ENCODE results near the gene MYO7A. TPM values are rescaled to one million over a fixed set of nuclear protein-coding genes. Genes with fewer than 3 reads are reported as not detected.

The MYO7A gene
- polyA plus RNA-seq, 1 donor, result 4.0 TPM

DNA sequence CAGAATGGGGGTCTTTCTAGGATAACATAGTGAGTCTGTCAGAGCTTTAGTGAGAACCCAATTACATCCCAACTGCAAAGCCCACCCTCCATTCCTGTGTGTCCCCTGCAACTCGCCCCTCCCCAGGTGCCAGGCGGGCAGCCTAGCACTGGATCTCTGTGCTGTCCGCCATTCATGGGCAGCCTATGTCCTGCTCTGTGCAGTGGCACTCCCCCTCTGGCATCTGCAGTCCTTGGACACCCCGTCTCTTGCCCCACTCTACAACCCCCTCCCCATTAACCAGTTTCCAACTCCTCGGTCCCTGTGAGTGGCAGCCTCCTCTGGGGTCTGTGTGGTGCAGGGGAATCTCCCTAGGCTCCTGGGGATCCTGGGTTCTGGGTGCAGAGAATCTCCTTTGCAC is 37.0 kb downstream of the MYO7A start:
- no peak for DNase-seq (ENCODE audit: low read depth)

DNA sequence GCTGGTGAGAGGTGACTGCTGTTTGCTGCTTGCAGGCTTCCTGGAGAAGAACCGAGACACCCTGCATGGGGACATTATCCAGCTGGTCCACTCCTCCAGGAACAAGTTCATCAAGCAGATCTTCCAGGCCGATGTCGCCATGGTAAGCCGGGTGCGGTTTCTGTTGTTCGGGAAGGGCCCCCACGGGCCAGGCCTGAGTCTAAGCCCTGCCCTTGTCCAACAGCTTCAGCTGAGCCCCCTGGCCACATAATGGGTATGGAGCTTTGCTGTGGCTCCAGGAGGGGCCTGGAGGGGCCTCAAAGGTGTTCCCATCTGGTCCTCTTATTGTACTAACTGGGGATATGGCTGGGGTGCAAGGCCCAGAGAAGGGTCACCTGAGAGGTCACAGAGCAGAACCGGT is 38.0 kb downstream of the MYO7A start:
- DNase-seq (ENCODE audit: low read depth), result no peak

DNA sequence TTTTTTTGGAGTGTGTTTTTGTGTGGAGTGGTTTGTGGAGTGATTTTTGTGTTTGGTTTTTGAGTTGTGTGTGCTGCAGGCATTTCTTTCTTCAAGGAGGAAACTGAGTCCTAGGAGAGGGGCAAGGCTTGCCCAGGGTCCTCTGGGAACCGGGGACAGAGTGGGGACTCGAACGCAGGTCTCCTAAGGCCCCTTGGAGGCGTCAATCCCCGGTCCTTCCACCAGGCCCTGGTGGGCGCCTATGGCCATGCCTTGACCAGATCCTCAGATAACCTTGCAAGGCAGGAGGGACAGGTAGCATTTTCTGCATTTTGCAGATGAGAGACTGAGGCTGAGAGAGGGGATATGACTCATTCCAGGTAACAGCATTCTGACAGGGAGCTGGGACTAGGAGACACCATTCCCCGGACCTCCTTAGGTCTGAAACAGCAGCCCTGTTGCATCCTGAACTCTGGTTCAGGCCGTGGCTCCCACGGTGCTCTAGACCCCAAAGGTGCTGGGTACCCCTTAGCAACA is 39.1 kb downstream of the MYO7A start:
- no peak for DNase-seq (ENCODE audit: low read depth)

DNA sequence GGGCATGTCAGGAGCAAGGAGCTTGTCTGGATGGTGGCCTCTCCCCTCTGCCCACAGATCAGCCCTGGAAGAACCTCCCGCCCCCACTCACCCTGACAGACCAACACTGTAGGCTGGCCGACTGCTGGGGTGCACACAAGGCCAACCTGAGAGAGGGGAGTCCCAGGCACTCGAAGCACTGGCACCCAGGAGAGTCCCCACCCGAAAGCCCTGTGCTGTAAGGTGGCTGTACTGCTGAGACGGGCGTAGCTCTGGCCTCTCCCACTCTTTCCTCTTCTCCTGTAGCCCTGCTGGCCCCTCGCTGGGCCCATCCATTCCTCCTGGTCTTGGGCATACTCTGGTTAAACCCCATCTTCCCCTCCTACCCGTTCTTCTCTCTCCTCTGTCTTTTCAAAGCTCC is 39.7 kb downstream of the MYO7A start:
- no peak for DNase-seq (ENCODE audit: low read depth)

DNA sequence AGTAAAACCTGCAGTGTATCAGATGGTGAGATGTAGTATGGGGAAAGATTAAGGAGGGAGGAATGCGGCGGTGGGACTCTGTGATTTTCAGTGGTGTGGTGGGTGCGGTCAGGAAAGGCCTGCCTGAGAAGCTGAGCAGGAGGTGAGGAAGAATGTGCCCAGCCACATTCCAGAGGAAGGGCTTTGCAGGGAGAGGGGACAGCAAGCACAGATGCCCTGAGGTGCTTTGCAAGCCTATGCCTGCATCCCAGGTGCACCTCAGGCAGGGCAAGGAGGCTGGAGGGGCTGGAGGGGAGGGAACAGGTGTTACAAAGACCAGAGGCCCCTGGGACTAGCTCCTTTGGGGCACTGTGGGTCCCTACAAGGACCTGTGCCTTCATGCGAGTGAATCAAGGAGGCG is 42.1 kb downstream of the MYO7A start:
- DNase-seq (ENCODE audit: low read depth), result no peak

DNA sequence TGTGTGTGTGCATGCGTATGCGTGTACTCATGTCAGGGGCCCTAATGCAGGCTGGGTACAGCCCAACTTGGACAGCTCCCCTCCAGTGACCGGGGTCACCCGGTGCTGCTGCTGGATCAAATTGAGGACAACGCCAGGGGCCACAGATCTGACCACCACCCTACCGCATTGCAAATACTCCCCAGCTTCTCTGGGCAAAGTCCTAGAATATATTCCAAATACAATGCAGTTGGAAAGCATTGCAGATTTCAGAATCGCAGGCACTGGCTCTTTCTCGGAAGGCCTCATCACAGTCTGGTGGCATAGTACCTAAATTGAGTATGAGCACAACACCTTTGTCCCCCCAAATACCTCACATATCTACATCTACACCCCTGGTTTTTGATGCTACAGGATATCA is 43.2 kb downstream of the MYO7A start:
- DNase-seq (ENCODE audit: low read depth), result no peak

DNA sequence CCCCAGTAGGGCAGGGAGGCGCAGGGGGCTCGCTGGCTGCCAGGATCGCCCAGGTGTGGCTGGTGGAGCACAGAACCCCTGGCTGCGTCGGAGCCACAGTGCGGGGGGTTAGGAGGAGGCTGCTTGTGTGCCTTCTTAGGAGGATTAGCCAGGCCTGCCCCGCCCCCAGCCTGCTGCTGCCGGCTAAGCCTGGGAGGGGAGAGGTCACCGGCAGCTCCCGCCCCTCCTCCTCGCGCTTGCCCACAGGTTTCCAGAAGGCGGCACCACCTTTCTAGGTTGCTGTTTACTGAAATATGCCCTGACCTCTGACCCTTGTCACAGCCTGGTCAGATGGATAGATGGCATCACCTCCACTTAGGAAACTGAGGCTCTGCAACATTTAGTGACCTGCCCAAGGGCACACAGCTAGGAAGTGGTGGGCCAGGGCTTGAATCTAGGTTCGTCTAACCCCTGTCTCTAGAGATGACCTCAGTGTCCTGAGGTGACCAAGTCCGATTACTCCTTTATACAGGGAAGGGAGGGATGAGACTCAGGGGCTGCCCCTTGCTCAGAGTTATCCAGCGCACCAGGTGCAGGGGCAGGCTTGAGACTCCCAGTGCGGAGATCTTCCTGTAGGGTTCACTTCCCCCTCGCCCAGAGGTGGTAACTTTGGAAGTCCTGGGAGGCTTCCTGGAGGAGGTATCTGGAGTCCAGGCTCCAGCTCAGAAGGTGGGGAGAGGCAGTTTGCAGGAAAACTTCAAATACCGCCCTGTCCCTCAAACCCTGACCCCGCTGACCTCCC is 44.0 kb downstream of the MYO7A start:
- no peak for DNase-seq (ENCODE audit: low read depth)

DNA sequence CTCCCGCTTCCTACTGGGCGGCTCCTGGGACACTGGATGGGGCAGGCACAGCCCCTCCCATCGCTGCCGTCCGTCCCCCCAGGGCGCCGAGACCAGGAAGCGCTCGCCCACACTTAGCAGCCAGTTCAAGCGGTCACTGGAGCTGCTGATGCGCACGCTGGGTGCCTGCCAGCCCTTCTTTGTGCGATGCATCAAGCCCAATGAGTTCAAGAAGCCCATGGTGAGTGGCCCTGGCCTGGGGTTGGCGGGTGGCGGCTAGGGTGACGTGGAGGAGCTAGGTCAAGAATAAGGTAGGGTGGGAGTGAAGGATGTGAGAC is 44.6 kb downstream of the MYO7A start:
- DNase-seq (ENCODE audit: low read depth), result no peak

DNA sequence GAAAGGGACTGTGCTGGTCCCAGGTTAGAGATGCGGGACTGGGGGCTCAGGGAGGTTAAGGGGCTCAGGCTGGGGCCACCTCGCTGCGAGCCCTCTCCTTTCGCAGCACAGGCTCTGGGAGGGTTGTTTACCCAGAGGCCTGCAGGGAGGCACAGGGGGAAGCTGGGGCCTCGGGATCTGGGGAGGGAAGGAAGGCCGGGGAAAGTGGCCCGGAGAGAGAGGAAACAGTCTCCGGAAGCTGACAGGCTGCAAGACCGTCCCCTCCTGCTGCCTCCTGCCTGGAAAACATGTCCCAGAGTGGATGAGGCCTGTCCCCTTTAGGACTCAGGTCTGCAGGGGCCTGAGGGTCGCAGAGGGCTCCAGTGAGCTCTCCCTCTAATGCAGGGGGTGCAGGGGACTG is 45.4 kb downstream of the MYO7A start:
- no peak for DNase-seq (ENCODE audit: low read depth)

DNA sequence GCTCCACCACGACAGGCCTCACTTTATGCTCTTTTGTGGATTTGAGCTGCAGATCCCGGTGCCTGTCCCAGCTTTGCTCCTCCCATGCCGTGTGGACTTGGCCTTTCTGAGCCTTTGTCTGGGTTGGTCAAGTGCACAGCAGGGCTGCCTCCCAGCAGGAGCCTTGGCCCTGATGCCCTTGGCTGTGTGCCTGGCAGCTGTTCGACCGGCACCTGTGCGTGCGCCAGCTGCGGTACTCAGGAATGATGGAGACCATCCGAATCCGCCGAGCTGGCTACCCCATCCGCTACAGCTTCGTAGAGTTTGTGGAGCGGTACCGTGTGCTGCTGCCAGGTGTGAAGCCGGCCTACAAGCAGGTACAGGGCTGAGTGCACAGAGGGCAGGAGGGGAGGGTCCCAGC is 46.5 kb downstream of the MYO7A start:
- DNase-seq (ENCODE audit: low read depth), result no peak

DNA sequence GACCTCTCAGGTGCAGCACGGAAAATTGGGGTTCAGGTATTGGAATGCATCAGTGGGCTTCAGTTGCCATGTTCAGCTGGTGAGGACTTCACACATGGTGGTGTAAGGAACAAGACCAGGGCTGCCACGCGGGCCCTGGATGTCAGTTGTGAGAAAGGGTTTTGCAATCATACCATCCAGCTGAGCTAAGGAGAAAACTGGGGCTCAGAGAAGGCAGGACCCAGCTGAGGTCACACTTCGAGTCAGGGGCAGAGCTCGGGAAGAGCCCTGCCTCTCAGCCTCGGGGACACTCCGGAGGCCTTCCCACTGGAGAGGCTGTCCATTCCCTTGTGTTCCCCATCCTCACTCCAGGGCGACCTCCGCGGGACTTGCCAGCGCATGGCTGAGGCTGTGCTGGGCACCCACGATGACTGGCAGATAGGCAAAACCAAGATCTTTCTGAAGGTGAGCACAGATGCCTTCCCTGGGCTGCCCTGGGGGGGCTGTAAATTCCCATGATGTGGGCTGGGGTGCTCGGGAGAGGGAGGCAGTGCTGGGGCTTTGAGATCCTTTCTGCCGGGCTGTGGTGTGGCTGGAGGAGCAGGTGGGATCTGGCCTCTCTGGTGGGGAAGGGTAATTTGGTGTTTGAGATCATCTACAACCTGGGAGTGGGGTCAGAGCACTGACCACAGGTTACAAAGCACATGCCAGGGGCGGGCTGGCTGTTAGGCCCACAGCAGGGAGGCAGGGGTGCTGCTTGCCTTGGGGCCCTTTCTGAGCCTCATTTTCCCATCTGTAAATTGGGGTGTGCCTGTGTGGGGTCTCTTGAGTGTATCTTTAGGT is 47.2 kb downstream of the MYO7A start:
- DNase-seq (ENCODE audit: low read depth), result no peak

DNA sequence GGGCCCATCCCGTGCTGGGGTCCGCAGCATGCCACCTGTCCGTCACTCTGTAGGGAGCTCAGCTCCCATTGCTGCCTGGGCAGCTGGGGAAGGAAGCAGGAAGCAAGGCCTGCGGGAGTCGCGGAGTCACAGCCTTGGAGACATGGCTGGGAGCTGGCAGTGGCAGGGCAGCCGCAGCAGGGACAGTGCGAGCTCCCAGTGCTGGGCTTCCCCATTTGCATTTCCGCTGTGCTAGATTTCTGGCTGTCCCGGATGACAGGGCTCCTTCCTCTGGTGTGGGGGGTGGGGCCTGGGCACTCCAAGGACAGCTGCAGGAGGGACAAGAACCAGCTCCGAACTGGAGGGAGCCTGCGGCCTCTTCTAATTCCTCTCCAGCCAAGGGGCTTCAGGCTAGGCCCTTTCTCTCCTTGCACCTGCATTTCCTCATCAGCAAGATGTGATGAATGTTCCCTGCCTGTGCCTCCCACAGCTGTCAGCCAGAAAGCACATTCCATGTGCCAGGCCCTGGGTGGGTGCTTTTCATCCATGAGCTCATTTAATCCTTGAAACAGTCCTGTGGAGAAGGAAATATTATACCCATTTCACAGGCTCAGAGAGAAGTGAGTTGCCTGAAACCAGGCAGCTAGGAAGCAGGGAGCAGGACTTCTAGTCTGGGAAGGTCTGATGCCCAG is 48.0 kb downstream of the MYO7A start:
- no peak for DNase-seq (ENCODE audit: low read depth)

DNA sequence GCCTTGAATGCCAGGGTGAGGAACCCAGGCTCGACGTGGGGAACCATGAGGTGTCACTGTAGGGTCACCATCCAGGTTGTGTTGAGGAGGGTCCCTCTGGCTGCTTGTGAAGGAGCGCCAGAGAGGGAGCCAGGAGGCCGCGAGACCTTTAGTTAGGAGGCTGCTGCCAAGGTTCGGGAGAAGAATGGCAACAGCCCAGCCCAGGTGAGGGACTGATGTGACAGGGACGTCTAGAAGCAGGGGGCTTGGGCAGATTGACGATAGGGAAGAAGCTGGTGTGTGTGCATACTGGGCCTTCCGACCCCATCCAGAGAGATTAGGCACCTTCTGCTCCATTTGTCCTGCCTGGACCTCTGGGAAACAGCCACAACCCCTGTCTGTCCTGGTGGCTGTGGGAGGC is 49.0 kb downstream of the MYO7A start:
- no peak for DNase-seq (ENCODE audit: low read depth)

DNA sequence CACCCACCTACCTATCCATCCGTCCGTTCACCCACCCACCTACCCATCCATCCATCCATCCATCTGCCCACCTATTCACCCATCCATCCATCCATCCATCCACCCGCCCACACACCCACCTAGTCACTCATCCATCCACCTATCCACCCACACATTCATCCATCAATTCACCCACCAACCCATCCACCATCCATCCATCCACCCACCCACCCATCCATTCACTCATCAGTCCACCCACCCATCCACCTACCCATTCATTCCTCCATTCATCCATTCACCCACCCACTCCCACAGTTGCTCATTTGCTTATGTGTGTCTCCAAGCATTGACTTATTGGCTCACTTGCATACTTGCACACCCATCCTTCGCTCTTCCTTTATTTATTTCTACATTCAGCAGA is 50.1 kb downstream of the MYO7A start:
- no peak for DNase-seq (ENCODE audit: low read depth)

DNA sequence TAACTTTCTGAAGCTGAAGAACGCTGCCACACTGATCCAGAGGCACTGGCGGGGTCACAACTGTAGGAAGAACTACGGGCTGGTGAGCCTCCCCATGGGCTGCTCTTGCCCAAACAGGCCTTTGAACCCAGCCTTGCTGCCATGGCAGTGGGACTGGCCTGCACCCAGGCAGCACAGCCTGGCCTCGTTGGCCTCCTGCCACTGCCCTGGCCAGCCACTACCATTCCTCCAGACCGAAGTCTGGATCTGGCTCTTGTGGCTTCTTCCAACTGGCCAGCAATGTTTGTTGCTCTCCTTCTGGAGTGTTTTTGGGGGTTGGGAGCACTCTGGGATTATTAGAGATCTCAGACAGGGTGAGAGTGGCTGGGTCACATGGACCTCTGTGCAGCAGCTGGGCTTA is 51.0 kb downstream of the MYO7A start:
- no peak for DNase-seq (ENCODE audit: low read depth)

DNA sequence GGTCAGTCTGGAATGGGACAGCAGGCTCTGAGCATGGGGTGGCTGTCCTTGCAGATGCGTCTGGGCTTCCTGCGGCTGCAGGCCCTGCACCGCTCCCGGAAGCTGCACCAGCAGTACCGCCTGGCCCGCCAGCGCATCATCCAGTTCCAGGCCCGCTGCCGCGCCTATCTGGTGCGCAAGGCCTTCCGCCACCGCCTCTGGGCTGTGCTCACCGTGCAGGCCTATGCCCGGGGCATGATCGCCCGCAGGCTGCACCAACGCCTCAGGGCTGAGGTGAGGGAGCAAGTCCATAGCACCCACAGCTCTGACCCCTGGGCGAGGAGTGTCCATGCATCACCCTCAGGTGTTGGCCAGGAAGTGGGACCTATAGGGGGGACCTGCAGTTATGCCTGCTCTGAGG is 51.6 kb downstream of the MYO7A start:
- DNase-seq (ENCODE audit: low read depth), result no peak

DNA sequence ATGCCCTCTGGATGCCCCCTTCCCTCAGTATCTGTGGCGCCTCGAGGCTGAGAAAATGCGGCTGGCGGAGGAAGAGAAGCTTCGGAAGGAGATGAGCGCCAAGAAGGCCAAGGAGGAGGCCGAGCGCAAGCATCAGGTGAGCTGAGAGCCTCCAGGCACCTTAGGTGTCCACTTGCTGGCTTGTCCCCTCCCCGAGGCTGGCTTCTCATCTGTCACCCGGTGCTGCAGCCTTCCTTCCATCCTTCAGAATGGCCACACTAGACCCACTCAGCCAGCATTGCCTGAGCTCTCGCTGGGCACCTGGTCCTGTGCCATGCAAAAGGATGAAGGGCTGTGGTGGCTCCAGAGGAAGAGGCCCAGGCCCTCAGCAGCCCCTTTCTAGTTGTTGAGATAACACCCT is 52.3 kb downstream of the MYO7A start:
- no peak for DNase-seq (ENCODE audit: low read depth)

DNA sequence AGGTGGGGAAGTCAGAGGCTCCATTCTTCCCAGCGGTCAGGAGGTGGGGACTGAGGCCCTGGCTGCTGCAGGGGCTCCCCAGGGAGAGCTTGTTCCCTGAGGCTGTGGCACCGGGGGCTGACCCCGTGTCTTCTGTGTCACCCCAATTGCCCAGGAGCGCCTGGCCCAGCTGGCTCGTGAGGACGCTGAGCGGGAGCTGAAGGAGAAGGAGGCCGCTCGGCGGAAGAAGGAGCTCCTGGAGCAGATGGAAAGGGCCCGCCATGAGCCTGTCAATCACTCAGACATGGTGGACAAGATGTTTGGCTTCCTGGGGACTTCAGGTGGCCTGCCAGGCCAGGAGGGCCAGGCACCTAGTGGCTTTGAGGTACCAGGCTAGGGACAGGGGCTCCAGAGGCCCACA is 53.2 kb downstream of the MYO7A start:
- DNase-seq (ENCODE audit: low read depth), result no peak

DNA sequence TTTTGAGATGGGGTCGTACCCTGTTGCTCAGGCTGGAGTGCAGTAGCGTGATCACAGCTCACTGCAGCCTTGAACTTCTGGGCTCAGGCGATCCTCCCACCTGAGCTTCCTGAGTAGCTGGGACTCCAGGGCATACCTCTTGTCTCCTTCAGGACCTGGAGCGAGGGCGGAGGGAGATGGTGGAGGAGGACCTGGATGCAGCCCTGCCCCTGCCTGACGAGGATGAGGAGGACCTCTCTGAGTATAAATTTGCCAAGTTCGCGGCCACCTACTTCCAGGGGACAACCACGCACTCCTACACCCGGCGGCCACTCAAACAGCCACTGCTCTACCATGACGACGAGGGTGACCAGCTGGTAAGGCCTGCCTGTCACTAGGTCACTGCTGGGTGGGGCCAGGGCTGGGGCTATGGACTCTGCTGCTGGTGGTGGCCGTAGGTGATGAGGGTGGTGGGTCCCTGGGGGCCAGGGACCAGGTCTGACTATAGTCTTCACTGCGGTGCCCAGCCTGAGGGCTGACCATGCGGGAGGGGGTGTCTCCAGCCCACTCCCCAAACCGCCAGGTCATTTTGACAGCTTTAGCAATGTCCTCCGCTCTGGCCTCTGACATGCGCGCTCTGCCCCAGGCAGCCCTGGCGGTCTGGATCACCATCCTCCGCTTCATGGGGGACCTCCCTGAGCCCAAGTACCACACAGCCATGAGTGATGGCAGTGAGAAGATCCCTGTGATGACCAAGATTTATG is 53.9 kb downstream of the MYO7A start:
- DNase-seq (ENCODE audit: low read depth), result no peak

DNA sequence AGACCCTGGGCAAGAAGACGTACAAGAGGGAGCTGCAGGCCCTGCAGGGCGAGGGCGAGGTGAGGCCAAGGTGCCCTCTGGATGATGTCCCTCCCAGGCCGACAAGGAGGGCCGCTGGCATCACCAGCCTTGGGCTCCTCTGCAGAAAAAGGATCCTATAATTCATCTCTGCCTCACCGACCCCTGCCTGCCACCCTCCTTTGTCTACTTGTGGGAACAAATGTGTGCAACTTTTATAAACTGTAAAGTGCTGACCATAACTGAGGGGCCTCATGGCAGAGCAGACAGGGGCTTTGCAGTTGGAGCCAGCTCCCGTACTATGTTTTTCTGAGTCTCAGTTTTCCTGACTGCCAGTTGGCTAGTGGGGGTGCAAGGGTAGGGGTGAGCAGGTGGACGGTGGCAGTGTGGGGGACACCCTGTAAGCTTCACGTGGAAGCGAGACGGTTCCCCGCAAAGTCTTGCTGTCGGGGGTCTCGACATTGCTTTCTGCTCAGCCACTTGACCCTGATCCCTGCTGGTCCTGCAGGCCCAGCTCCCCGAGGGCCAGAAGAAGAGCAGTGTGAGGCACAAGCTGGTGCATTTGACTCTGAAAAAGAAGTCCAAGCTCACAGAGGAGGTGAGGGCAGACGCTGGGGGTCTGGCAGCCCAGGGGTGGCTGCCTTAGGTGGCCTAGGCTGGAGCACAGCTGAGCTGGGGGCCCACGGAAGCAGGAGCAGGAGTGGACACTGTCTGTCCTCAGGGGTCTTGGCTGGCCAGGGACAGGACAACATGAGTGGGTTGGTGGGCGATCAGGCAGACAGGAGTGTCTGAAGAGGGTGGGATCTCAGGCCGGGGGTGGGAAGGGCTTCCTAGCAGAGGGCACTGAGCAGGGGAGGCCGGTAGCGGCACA is 54.7 kb downstream of the MYO7A start:
- no peak for DNase-seq (ENCODE audit: low read depth)

DNA sequence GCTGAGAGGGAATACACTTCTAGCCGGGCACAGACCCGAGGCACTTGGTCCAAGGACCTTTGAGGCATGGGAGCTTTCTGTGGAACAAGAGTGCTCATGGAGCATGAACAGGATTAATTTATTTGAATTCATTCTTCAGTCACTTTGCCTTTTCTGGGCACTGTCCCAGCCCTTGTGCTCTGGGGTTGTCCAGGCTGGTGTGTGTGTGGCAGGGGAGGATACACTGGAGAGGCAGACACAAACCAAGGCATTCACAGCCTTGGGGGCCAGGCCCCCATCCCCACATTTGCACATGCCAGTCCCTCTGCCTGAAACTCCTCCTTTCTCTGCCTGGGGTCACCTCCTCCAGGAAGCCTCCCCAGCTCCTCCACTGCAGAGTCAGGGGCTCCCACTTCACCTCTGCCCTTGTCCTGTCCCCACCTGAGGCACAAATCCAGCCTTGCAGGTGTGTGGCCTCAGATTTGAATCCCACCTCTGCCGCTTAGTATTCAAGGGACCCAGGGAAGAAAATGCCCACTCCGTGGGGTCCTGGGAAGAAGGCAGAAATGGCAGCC is 55.5 kb downstream of the MYO7A start:
- DNase-seq (ENCODE audit: low read depth), result no peak

Measured in forelimb muscle (tissue), 1 donor.